ENCODE measurements around the gene OXER1. TPM values are rescaled to one million over a fixed set of nuclear protein-coding genes. Genes with fewer than 3 reads are reported as not detected.

Gene OXER1
- total RNA-seq, 2 donors from 2014 or later, result 4.7 to 6.9 TPM

DNA sequence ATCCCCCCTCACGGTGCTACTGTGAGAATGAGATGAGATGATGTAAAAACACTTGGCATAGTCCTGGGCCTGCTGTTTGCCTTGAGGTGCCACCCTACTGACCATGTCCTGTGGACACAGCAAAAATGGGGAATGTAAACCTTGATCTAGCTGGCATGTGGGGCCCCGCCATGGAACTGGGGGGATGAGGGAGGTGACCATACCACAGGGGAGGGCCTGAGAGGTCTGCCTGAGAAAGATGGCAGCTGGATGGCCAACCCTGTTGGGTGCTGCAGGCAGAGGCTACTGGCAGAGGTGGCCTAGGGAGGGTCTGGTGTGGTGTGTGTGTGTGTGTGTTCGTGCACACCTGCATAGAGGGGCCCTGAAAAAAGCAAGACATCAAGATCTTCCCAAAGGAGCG is 27.7 kb upstream of the OXER1 start:
- H3K27me3 ChIP-seq, result no peaks in the 10 kb centered on the region
- WGBS, 2 donors, result 69 to 88% methylated on average over 3 to 4 of the region's 4 CpGs
- H3K4me1 ChIP-seq, result peaks cover 66% of the 10 kb centered on the region
- intact Hi-C loops (cut with DNase I), result no loop called here
- ATAC-seq (no peak), DNase-seq (no peak)
- no peaks in the 10 kb centered on the region for H3K36me3 ChIP-seq (replicated peaks in 1 of 2; ENCODE audit: insufficient read depth in 1 of 2, low read depth in 2 of 2)
- no peaks in the 10 kb centered on the region for H3K9me3 ChIP-seq
- H3K27ac ChIP-seq, result peak overlapping the region in 3 of 4 donors; percentile 90 to 92 (median 90)
- TF ChIP-seq POLR2A (IDR thresholded peaks at IDR 0.05), result no peak
- TF ChIP-seq, protein P1, sequence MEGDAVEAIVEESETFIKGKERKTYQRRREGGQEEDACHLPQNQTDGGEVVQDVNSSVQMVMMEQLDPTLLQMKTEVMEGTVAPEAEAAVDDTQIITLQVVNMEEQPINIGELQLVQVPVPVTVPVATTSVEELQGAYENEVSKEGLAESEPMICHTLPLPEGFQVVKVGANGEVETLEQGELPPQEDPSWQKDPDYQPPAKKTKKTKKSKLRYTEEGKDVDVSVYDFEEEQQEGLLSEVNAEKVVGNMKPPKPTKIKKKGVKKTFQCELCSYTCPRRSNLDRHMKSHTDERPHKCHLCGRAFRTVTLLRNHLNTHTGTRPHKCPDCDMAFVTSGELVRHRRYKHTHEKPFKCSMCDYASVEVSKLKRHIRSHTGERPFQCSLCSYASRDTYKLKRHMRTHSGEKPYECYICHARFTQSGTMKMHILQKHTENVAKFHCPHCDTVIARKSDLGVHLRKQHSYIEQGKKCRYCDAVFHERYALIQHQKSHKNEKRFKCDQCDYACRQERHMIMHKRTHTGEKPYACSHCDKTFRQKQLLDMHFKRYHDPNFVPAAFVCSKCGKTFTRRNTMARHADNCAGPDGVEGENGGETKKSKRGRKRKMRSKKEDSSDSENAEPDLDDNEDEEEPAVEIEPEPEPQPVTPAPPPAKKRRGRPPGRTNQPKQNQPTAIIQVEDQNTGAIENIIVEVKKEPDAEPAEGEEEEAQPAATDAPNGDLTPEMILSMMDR (IDR thresholded peaks at IDR 0.05), result no peak
- H3K4me3 ChIP-seq, result no peak overlapping the region

DNA sequence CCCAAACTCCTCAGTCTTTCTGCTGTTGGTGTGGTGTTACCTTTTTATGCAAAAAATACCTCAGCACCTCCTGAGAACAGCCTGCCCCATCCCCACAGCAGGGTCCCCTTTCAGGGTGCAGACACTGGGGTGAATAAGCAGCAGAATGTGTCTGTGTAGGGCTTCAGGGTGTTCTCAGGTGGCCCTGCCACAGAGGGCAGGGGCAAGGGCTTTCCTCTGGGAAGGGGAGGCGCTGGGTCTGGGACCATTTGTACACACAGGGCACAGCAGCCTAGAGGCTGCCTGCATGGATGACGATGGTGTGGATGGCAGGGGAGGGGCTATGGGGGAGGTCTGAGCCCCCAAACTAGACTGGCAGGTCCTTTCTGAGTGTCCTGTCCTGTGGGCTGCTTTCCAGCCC is 25.8 kb upstream of the OXER1 start:
- Histone ChIP-seq H3K36me3 (replicated peaks in 1 of 2; ENCODE audit: insufficient read depth in 1 of 2, low read depth in 2 of 2) (no peaks in the 10 kb centered on the region), H3K27me3 (no peaks in the 10 kb centered on the region), H3K4me3 (no peak overlapping the region), H3K4me1 (peaks cover 50% of the 10 kb centered on the region), H3K9me3 (no peaks in the 10 kb centered on the region), H3K27ac (no peak overlapping the region)
- no peak for TF ChIP-seq POLR2A (IDR thresholded peaks at IDR 0.05)
- TF ChIP-seq, protein P1 (IDR thresholded peaks at IDR 0.05), result no peak
- ATAC-seq, result no peak
- intact Hi-C loops (cut with DNase I), result no loop called here
- 81 to 100% methylated on average over 1 to 2 of the region's 2 CpGs for WGBS, 2 donors
- no peak for DNase-seq

DNA sequence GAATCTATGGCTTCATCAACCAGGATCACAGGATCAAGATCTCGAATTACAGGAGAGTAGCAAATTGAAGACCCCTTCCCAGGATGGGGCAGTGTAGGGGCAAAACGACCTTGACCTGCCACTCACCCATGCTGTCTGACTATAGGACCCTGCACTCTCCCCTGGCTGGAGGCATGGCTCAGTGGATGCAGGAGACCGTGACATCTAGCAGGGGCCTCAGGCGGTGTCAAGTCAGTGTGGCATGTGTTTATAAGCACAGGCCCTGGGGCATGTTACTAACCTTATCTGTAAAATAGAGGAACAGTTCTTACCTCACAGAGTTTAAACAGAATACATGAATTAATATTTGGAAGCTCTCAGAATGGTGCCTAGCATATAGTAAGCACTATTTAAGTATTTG is 24.9 kb upstream of the OXER1 start:
- 59 to 71% methylated on average over 3 to 4 of the region's 4 CpGs for WGBS, 2 donors
- H3K27ac ChIP-seq, result no peak overlapping the region
- no peak overlapping the region for H3K4me3 ChIP-seq
- H3K36me3 ChIP-seq (replicated peaks in 1 of 2; ENCODE audit: insufficient read depth in 1 of 2, low read depth in 2 of 2), result no peaks in the 10 kb centered on the region
- DNase-seq (no peak), ATAC-seq (no peak)
- H3K9me3 ChIP-seq, result no peaks in the 10 kb centered on the region
- no peak for TF ChIP-seq POLR2A (IDR thresholded peaks at IDR 0.05)
- TF ChIP-seq, protein P1 (IDR thresholded peaks at IDR 0.05), result no peak
- H3K27me3 ChIP-seq, result no peaks in the 10 kb centered on the region
- intact Hi-C loops (cut with DNase I), result no loop called here
- H3K4me1 ChIP-seq, result peaks cover 44% of the 10 kb centered on the region

DNA sequence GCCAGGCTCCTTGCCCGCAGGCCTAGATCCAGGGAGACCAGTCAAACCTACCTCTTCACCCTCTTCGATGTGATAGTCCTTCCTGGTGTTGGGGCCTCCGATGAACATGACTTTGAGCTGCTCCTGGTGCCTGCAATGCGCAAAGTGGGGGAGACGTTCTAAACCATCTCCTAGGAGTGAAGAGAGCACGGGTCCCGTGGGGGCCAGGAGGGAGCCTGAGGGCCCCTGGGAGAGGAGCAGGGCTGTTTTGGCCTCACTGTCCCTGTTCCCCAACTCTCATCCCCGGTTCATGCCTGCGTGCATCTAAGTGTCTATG is 24.5 kb upstream of the OXER1 start:
- DNase-seq (no peak), ATAC-seq (no peak)
- no peak overlapping the region for H3K27ac ChIP-seq
- no peaks in the 10 kb centered on the region for H3K27me3 ChIP-seq
- TF ChIP-seq, protein P1 (IDR thresholded peaks at IDR 0.05), result no peak
- no peak for TF ChIP-seq POLR2A (IDR thresholded peaks at IDR 0.05)
- intact Hi-C loops (cut with DNase I), result no loop called here
- H3K4me1 ChIP-seq, result peaks cover 40% of the 10 kb centered on the region
- no peaks in the 10 kb centered on the region for H3K9me3 ChIP-seq
- 61 to 86% methylated on average over 9 of the region's 9 CpGs for WGBS, 2 donors
- H3K4me3 ChIP-seq, result no peak overlapping the region
- no peaks in the 10 kb centered on the region for H3K36me3 ChIP-seq (replicated peaks in 1 of 2; ENCODE audit: insufficient read depth in 1 of 2, low read depth in 2 of 2)

DNA sequence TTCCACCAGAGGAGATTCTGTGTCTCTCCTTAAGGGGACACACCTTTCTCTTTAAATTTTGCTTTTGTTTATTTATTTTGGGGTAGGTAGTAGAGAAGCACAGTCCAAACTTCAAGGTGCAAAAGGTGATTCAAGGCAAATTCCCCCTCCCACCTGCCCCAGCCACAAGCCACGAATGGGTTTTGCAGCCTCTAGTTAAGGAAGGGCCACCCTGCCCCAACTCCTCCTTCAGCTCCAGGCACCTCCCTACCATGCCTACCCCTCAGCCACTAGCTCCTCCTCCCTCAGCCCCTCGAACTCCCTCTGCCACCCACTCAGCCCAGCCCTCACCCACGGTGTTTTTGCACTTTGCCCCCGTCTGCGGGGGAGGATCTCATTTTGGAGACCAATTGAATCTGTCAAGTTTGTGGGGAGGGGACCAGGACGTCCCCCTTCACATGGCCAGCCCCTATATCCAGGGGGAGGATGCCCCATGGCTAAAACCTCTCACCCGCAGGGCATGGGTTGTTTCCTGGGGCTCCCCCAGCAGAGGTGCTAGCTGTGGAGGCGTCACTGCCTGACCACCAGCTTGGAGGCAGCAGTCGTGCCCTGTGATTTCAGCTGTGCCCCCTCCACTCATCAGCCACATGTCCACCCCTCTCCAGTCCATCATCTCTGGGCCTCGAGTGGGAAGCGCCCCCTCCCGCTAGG is 24.0 kb upstream of the OXER1 start:
- H3K4me3 ChIP-seq, result no peak overlapping the region
- no peak for ATAC-seq
- H3K27ac ChIP-seq, result no peak overlapping the region
- no peak for DNase-seq
- intact Hi-C loops (cut with DNase I), result no loop called here
- H3K9me3 ChIP-seq, result no peaks in the 10 kb centered on the region
- H3K27me3 ChIP-seq, result no peaks in the 10 kb centered on the region
- H3K36me3 ChIP-seq (replicated peaks in 1 of 2; ENCODE audit: insufficient read depth in 1 of 2, low read depth in 2 of 2), result no peaks in the 10 kb centered on the region
- peaks cover 36% of the 10 kb centered on the region for H3K4me1 ChIP-seq
- 84 to 85% methylated on average over 8 to 11 of the region's 12 CpGs for WGBS, 2 donors
- no peak for TF ChIP-seq POLR2A (IDR thresholded peaks at IDR 0.05)
- TF ChIP-seq, protein P1 (IDR thresholded peaks at IDR 0.05), result no peak
